Adipocyte (in vitro differentiated cells): Measurements from ENCODE around the gene SEMA4A.
A peak's percentile ranks its signal among the peaks of the same experiment; 100 is the strongest.
"Not testable (repeated sequence)": the region's sequence is repeated elsewhere in the genome, so short reads cannot be mapped to it uniquely, and the experiment has no call there.

Experiments used
- DNase-seq: peaks from one replicate; pipeline ENCODE4 v3.0.0-alpha.2; 2015; ENCODE audit warnings: low read depth
- H3K27me3 ChIP-seq: replicated peaks from 2 replicates; pipeline ENCODE4 v1.7.0; 2013; ENCODE audit warnings: mild to moderate bottlenecking, low read length, moderate library complexity; ENCODE audit not compliant: control insufficient read depth, insufficient read depth
- H3K36me3 ChIP-seq: 2 replicates; pipeline ENCODE4 v1.7.0; 2013; ENCODE audit warnings: low read length, mild to moderate bottlenecking, moderate library complexity; ENCODE audit not compliant: control insufficient read depth, insufficient read depth, severe bottlenecking
- H3K4me1 ChIP-seq: 2 replicates; pipeline ENCODE4 v1.7.0; 2013; ENCODE audit warnings: mild to moderate bottlenecking, low read length, moderate library complexity; ENCODE audit not compliant: control insufficient read depth, insufficient read depth
- H3K4me3 ChIP-seq: 2 replicates; pipeline ENCODE4 v1.7.0; 2013; ENCODE audit warnings: mild to moderate bottlenecking, low read length, moderate library complexity
- H3K9ac ChIP-seq: 2 replicates; pipeline ENCODE4 v1.7.0; 2013; ENCODE audit warnings: mild to moderate bottlenecking, low read length, moderate library complexity
- H3K9me3 ChIP-seq: 2 replicates; pipeline ENCODE4 v1.7.0; 2013; ENCODE audit warnings: mild to moderate bottlenecking, low read length, moderate library complexity; ENCODE audit not compliant: control insufficient read depth

SEMA4A gene

DNA sequence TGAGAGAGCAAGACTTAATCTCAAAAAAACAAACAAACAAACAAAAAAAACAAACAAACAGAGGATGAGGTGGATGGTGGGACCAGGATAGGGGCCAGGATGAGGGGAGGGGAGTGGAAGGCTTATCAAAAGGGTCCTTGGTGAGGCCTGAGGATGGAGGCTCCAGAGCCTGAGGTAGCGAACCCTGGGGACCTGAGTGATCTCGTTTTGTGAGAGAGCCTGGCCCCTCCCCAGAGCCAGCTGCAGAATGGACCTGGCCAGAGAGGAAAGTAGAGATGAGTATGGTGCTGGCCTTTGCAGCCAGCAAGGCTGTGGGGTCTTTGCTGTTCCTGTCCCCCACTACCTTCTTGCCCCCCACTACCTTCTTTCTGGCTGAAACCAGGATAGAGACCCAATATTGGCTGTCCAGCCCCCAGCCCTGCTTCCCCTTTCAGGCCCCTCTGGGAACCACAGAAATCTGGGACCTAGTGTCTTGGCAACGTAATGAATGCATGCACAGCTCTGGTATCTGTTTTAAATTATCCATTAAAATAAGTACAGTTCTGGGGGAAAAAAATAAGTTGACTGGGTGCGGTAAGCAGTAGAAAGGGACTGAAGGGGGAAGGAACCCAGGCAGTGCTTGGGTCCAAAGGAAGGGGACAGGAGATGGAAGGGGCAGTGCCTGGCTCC, 40.0 kb upstream of the SEMA4A start:
- peak overlapping the region; percentile 79 for H3K4me3 ChIP-seq
- no peaks in the 10 kb centered on the region for H3K27me3 ChIP-seq
- H3K4me1 ChIP-seq = peaks cover 39% of the 10 kb centered on the region
- peak overlapping the region; percentile 80 for H3K9ac ChIP-seq
- H3K36me3 ChIP-seq = no peaks in the 10 kb centered on the region
- DNase-seq = peak; percentile 86
- H3K9me3 ChIP-seq = no peaks in the 10 kb centered on the region

GRCh38 chr1:156114101-156114918, 39.1 kb upstream of the SEMA4A start, which contains the start of gene LMNA:
Gene LMNA (plus strand): TSS chr1:156114711. CDS start chr1:156114919, 208 bp downstream.
- H3K9me3 ChIP-seq = no peaks in the 10 kb centered on the region
- DNase-seq = peak; percentile 97
- no peaks in the 10 kb centered on the region for H3K36me3 ChIP-seq
- H3K4me1 ChIP-seq = peaks cover 38% of the 10 kb centered on the region
- peak within 1 kb of the TSS; percentile 100 for H3K9ac ChIP-seq
- no peaks in the 10 kb centered on the region for H3K27me3 ChIP-seq
- peak within 1 kb of the TSS; percentile 90 for H3K4me3 ChIP-seq

- peaks cover 43% of the 10 kb centered on the region for H3K4me1 ChIP-seq
These were observed 38.4 kb upstream of the SEMA4A start for GRCh38 chr1:156114919-156115513.

GRCh38 chr1:156115514-156116374, 37.6 kb upstream of the SEMA4A start:
- DNase-seq = peak; percentile 79
- H3K36me3 ChIP-seq = peaks cover 10% of the 10 kb centered on the region

More at GRCh38 chr1:156114919-156115513, 38.4 kb upstream of the SEMA4A start:
- peaks cover 3% of the 10 kb centered on the region for H3K36me3 ChIP-seq
- H3K27me3 ChIP-seq = no peaks in the 10 kb centered on the region
- no peak for DNase-seq
- H3K4me3 ChIP-seq = peak overlapping the region; percentile 90
- H3K9me3 ChIP-seq = no peaks in the 10 kb centered on the region
- H3K9ac ChIP-seq = peak overlapping the region; percentile 100

DNA sequence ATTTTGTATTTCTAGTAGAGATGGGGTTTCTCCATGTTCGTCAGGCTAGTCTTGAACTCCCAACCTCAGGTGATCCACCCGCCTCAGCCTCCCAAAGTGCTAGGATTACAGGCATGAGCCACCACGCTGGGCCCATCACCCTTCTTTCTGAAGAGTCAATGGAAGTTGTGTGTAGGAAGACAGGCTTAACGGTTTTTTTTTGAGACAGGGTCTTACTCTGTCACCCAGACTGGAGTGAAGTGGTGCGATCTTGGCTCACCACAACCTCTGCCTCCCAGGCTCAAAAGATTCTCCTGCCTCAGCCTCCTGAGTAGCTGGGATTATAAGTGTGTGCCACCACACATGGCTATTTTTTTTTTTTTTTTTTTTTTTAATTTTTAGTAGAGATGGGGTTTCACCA, 36.7 kb upstream of the SEMA4A start:
- not testable (repeated sequence) for DNase-seq, H3K9me3 ChIP-seq, H3K27me3 ChIP-seq
- peaks cover 56% of the 10 kb centered on the region for H3K4me1 ChIP-seq
- H3K36me3 ChIP-seq = peaks cover 12% of the 10 kb centered on the region
- H3K9ac ChIP-seq = peak overlapping the region; percentile 100
- peak overlapping the region; percentile 90 for H3K4me3 ChIP-seq

More at GRCh38 chr1:156115514-156116374, 37.6 kb upstream of the SEMA4A start:
- Histone ChIP-seq H3K4me1 (peaks cover 50% of the 10 kb centered on the region), H3K27me3 (no peaks in the 10 kb centered on the region), H3K4me3 (peak overlapping the region; percentile 90), H3K9me3 (no peaks in the 10 kb centered on the region), H3K9ac (peak overlapping the region; percentile 100)

DNA sequence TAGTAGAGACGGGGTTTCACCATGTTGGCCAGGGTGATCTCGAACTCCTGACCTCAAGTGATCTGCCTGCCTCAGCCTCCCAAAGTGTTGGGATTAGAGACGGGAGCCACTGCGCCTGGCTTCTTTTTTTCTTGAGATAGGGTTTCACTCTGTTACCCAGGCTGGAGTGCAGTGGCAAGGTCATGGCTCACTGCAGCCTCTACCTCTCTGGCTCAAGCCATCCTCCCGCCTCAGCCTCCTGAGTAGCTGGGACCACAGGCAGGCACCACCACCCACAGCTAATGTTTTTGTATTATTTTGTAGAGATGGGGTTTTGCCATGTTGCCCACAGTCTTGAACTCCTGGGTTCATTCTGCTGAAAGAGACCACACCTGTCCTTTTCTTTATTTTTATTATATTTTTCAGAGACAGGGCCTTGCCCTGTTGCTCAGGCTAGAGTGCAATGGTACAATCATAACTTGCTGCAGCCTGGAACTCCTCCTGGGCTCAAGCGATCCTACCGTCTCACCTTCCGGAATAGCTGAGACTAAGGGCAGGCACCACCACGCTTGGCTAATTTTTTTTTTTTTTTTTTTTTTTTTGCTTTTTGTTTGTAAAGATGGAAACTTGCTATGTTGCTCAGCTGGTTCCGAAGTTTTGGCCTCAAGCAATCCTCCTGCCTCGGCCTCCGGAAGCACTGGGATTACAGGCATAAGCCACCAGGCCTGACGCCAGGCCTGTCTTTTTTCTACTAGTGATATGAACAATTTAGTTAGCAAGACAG, 35.8 kb upstream of the SEMA4A start:
- DNase-seq = no peak
- Histone ChIP-seq H3K9me3 (no peaks in the 10 kb centered on the region), H3K27me3 (no peaks in the 10 kb centered on the region), H3K4me1 (peaks cover 56% of the 10 kb centered on the region), H3K4me3 (peak overlapping the region; percentile 90), H3K9ac (peak overlapping the region; percentile 100), H3K36me3 (peaks cover 13% of the 10 kb centered on the region)

DNA sequence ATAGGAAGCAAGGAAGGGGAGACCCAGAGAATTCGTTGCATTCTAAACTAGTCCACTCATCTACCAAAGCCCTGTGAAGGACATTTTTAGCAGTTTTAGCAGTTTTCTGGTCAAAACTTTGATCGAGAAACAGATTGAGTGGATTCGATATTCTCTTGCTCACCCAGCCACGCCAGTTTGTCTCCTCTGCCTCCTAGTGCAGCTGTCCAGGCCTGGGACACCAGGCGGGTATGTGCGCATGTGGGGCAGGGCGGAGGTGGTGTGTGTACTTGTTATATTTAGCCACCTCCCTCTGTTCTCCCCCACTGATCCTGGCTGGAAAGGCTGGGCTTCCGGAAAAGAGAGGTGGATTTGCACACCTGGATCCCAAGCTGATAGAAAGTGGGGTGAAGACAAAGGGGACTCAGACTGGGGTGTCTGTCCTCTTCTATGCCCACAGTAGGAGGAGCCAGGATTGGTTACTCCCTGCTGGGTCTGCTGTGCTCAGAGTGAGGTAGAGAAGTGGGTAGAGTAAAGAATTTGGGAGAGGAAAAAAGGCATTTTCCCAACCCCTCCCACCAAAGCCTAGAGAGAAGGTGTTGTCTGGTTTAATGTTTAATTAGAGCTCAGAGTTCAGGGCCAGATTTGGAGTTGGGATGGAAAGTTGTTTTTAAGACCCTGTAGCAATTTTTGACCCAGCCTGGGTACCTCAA, 35.1 kb upstream of the SEMA4A start:
- H3K4me1 ChIP-seq = peaks cover 59% of the 10 kb centered on the region
- H3K36me3 ChIP-seq = peaks cover 13% of the 10 kb centered on the region
- H3K4me3 ChIP-seq = peak overlapping the region; percentile 90
- peak overlapping the region; percentile 100 for H3K9ac ChIP-seq
- no peaks in the 10 kb centered on the region for H3K27me3 ChIP-seq
- DNase-seq = peak; percentile 66
- H3K9me3 ChIP-seq = no peaks in the 10 kb centered on the region

- Histone ChIP-seq H3K4me3 (peak overlapping the region; percentile 90), H3K4me1 (peaks cover 62% of the 10 kb centered on the region), H3K27me3 (no peaks in the 10 kb centered on the region), H3K9ac (peak overlapping the region; percentile 100), H3K36me3 (peaks cover 13% of the 10 kb centered on the region), H3K9me3 (no peaks in the 10 kb centered on the region)
- peak; percentile 84 for DNase-seq
These were observed 33.7 kb upstream of the SEMA4A start for GRCh38 chr1:156119503-156120209.

GRCh38 chr1:156120318-156120717, 33.1 kb upstream of the SEMA4A start:
- Histone ChIP-seq H3K9me3 (no peaks in the 10 kb centered on the region), H3K4me3 (peak overlapping the region; percentile 90), H3K4me1 (peaks cover 68% of the 10 kb centered on the region), H3K36me3 (peaks cover 13% of the 10 kb centered on the region), H3K9ac (peak overlapping the region; percentile 100), H3K27me3 (no peaks in the 10 kb centered on the region)
- no peak for DNase-seq
